ENCODE measurements around the gene PTBP3.
"Not testable (repeated sequence)": the region's sequence is repeated elsewhere in the genome, so short reads cannot be mapped to it uniquely, and the experiment has no call there.

The PTBP3 gene

DNA sequence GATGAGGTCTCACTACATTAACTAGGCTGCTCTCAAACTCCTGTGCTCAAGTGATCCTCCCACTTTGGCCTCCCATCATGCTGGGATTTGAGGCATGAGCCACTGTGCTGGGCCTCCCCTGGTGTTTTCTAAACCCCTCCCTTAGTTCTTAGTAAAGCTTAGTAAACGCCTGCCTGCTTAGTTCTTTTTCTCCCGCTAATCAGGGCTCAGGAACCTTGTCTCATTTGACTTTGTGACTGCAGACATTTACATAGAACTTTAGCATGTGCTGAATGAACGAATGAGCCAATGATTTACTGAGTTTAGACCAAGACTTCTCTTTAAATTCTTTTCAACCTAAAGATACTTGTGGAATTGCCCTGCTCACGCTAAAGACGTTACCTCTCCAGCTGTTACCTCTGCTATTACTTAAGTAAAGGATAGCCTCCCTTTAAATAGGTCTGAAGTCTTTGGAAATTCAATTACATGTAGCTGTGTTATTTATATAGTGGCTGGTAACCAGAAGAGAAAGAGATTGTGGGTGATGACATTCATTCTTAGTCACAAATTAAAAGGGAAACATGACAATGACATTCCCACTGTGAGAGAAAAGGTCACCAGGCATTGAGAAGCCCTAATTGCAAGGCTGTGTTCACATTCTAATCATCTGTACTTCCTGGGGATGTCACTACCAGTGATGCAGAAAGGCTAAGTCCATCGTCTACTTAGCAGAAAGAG is 139.7 kb downstream of the PTBP3 start:
- H3K4me2 ChIP-seq (ENCODE audit: low read length): no peak overlapping the region
- no peaks in the 10 kb centered on the region for H3K36me3 ChIP-seq (ENCODE audit: insufficient read depth, low read length)
- no peaks in the 10 kb centered on the region for H3K27me3 ChIP-seq (ENCODE audit: control insufficient read depth, insufficient read depth, low read length)
- H3K4me3 ChIP-seq (ENCODE audit: low read length): no peak overlapping the region
- H3K9me3 ChIP-seq (replicated peaks; ENCODE audit: low read length): no peaks in the 10 kb centered on the region
- no peaks in the 10 kb centered on the region for H3K4me1 ChIP-seq (ENCODE audit: control insufficient read depth, insufficient read depth, low read length)
- H3K9ac ChIP-seq (ENCODE audit: low read depth, low read length): no peak overlapping the region

DNA sequence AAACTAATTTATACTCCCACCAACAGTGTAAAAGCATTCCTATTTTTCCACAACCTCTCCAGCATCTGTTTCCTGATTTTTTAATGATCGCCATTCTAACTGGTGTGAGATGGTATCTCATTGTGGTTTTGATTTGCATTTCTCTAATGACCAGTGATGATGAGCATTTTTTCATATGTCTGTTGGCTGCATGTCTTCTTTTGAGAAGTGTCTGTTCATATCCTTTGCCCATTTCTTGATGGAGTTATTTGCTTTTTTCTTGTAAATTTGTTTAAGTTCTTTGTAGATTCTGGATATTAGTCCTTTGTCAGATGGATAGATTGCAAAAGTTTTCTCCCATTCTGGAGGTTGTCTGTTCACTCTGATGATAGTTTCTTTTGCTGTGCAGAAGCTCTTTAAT is 143.1 kb downstream of the PTBP3 start:
- H3K4me3 ChIP-seq (ENCODE audit: low read length); H3K27me3 ChIP-seq (ENCODE audit: control insufficient read depth, insufficient read depth, low read length); H3K9me3 ChIP-seq (replicated peaks; ENCODE audit: low read length); H3K9ac ChIP-seq (ENCODE audit: low read depth, low read length); H3K4me2 ChIP-seq (ENCODE audit: low read length); H3K4me1 ChIP-seq (ENCODE audit: control insufficient read depth, insufficient read depth, low read length); H3K36me3 ChIP-seq (ENCODE audit: insufficient read depth, low read length): not testable (repeated sequence)

DNA sequence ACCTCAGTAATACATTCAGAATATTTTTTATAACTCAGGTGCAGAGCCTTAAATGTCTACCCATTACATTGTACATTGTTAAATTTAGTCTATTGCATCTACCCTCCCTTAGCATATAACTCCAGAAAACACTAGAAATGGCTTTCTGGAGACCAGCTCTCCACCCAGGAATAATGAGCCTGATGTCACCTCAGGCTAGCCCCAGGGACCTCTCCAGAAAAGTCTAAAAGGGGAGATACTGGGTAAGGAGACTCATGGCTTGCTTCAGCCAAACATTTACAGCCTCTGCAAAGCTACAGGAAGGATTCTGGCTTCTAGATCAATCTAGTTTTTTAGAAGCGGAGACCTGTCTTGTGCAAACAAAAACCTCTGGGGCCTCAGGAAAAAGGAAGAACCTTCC is 144.5 kb downstream of the PTBP3 start:
- no peaks in the 10 kb centered on the region for H3K36me3 ChIP-seq (ENCODE audit: insufficient read depth, low read length)
- no peaks in the 10 kb centered on the region for H3K9me3 ChIP-seq (replicated peaks; ENCODE audit: low read length)
- H3K4me1 ChIP-seq (ENCODE audit: control insufficient read depth, insufficient read depth, low read length): no peaks in the 10 kb centered on the region
- H3K9ac ChIP-seq (ENCODE audit: low read depth, low read length): no peak overlapping the region
- no peak overlapping the region for H3K4me2 ChIP-seq (ENCODE audit: low read length)
- H3K4me3 ChIP-seq (ENCODE audit: low read length): no peak overlapping the region
- H3K27me3 ChIP-seq (ENCODE audit: control insufficient read depth, insufficient read depth, low read length): no peaks in the 10 kb centered on the region

DNA sequence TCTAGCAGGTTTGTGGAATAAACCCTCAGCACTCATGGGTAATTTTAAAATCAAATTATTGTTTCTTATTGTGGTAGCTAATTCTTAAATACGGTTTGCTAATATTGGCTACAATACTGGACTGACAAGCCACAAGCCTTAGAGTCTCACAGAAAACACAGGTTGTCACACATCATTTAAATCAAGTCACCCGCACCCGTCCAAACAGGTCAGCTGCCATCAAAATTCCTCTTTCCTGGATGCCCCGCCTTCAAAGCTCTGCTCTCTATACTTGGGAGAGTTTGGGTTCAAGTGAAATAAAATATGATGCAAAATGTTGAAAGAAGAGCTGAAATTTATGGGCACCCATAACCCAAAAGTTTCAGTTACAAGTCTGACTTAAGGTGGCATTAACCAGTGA is 146.0 kb downstream of the PTBP3 start:
- no peaks in the 10 kb centered on the region for H3K4me1 ChIP-seq (ENCODE audit: control insufficient read depth, insufficient read depth, low read length)
- H3K27me3 ChIP-seq (ENCODE audit: control insufficient read depth, insufficient read depth, low read length): no peaks in the 10 kb centered on the region
- H3K4me3 ChIP-seq (ENCODE audit: low read length): no peak overlapping the region
- H3K9ac ChIP-seq (ENCODE audit: low read depth, low read length): no peak overlapping the region
- H3K9me3 ChIP-seq (replicated peaks; ENCODE audit: low read length): no peaks in the 10 kb centered on the region
- no peak overlapping the region for H3K4me2 ChIP-seq (ENCODE audit: low read length)
- H3K36me3 ChIP-seq (ENCODE audit: insufficient read depth, low read length): no peaks in the 10 kb centered on the region

DNA sequence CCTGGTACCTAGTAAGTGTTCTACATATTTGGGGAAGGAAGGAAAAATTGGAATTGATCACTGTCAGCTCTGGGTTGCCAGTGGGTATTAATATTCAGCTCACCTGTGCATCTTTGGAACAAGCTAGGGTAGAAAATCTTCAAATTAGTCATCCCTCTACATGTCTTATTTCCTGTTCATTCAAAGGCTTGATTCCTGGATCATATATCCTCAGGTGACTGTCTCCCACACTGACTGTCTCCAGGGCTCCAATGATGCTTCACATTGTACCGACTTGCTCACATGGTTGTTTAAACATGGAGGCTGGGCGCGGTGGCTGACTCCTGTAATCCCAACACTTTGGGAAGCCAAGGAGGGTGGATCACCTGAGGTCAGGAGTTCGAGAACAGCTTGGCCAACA is 146.7 kb downstream of the PTBP3 start:
- Histone ChIP-seq H3K4me3 (ENCODE audit: low read length) (no peak overlapping the region), H3K9me3 (replicated peaks; ENCODE audit: low read length) (no peaks in the 10 kb centered on the region), H3K27me3 (ENCODE audit: control insufficient read depth, insufficient read depth, low read length) (no peaks in the 10 kb centered on the region), H3K9ac (ENCODE audit: low read depth, low read length) (no peak overlapping the region), H3K4me1 (ENCODE audit: control insufficient read depth, insufficient read depth, low read length) (no peaks in the 10 kb centered on the region), H3K4me2 (ENCODE audit: low read length) (no peak overlapping the region), H3K36me3 (ENCODE audit: insufficient read depth, low read length) (no peaks in the 10 kb centered on the region)

DNA sequence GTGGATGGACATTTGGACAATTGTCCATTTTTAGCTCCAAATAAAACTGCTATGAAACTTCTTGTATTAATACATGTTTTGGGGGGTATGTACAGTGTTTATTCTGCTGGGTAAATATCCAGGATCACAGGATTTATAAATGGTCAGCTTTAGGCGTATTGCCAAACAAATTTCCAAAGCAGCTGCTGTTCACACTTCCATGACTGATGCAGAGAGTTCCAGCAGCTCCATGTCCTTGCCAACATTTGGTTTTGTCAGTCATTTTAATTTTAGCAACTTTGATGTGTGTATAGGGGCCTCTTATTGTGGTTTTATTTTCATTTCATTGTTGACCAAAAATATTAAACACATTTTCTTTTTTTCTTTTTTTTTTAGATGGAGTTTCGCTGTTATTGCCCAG is 148.5 kb downstream of the PTBP3 start:
- H3K4me1 ChIP-seq (ENCODE audit: control insufficient read depth, insufficient read depth, low read length): no peaks in the 10 kb centered on the region
- H3K4me2 ChIP-seq (ENCODE audit: low read length): no peak overlapping the region
- H3K27me3 ChIP-seq (ENCODE audit: control insufficient read depth, insufficient read depth, low read length): no peaks in the 10 kb centered on the region
- no peaks in the 10 kb centered on the region for H3K9me3 ChIP-seq (replicated peaks; ENCODE audit: low read length)
- H3K4me3 ChIP-seq (ENCODE audit: low read length): no peak overlapping the region
- H3K36me3 ChIP-seq (ENCODE audit: insufficient read depth, low read length): no peaks in the 10 kb centered on the region
- H3K9ac ChIP-seq (ENCODE audit: low read depth, low read length): no peak overlapping the region

DNA sequence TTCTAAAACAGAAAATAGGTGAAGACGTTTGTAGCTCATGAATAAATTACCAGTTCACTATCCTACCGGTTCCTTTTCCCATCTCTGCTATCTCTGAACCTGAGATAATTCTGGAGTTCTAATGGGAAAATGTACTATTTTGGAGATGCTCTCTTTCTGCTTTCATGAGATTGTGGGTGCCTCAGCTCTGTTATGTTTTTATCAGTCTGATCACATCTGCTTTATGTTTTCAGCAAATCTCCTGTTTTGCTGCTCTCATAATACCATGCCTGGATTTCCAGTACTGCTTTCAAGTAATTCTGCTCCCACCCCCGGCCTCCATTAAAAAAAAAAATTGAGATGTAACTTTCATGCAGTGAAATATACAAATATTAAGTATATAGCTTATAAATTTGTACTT is 149.2 kb downstream of the PTBP3 start:
- Histone ChIP-seq H3K4me3 (ENCODE audit: low read length) (no peak overlapping the region), H3K4me1 (ENCODE audit: control insufficient read depth, insufficient read depth, low read length) (no peaks in the 10 kb centered on the region), H3K36me3 (ENCODE audit: insufficient read depth, low read length) (no peaks in the 10 kb centered on the region), H3K4me2 (ENCODE audit: low read length) (no peak overlapping the region), H3K27me3 (ENCODE audit: control insufficient read depth, insufficient read depth, low read length) (no peaks in the 10 kb centered on the region), H3K9ac (ENCODE audit: low read depth, low read length) (no peak overlapping the region), H3K9me3 (replicated peaks; ENCODE audit: low read length) (no peaks in the 10 kb centered on the region)

- H3K9me3 ChIP-seq (replicated peaks; ENCODE audit: low read length): no peaks in the 10 kb centered on the region
- H3K4me1 ChIP-seq (ENCODE audit: control insufficient read depth, insufficient read depth, low read length): no peaks in the 10 kb centered on the region
- H3K9ac ChIP-seq (ENCODE audit: low read depth, low read length): no peak overlapping the region
- H3K36me3 ChIP-seq (ENCODE audit: insufficient read depth, low read length): no peaks in the 10 kb centered on the region
- H3K4me2 ChIP-seq (ENCODE audit: low read length): no peak overlapping the region
- H3K4me3 ChIP-seq (ENCODE audit: low read length): no peak overlapping the region
- H3K27me3 ChIP-seq (ENCODE audit: control insufficient read depth, insufficient read depth, low read length): no peaks in the 10 kb centered on the region
Measured at GRCh38 chr9:112180387-112180881, 153.0 kb downstream of the PTBP3 start.

- Histone ChIP-seq H3K4me3 (ENCODE audit: low read length) (no peak overlapping the region), H3K27me3 (ENCODE audit: control insufficient read depth, insufficient read depth, low read length) (no peaks in the 10 kb centered on the region), H3K9me3 (replicated peaks; ENCODE audit: low read length) (no peaks in the 10 kb centered on the region), H3K36me3 (ENCODE audit: insufficient read depth, low read length) (no peaks in the 10 kb centered on the region), H3K4me2 (ENCODE audit: low read length) (no peak overlapping the region), H3K9ac (ENCODE audit: low read depth, low read length) (no peak overlapping the region), H3K4me1 (ENCODE audit: control insufficient read depth, insufficient read depth, low read length) (no peaks in the 10 kb centered on the region)
Measured at GRCh38 chr9:112179816-112180215, 153.6 kb downstream of the PTBP3 start.

- Histone ChIP-seq H3K27me3 (ENCODE audit: control insufficient read depth, insufficient read depth, low read length) (no peaks in the 10 kb centered on the region), H3K4me1 (ENCODE audit: control insufficient read depth, insufficient read depth, low read length) (peaks cover 8% of the 10 kb centered on the region)
Measured at GRCh38 chr9:112176524-112176923, 156.9 kb downstream of the PTBP3 start.

GRCh38 chr9:112175796-112176315 is 157.6 kb downstream of the PTBP3 start:
- H3K9ac ChIP-seq (ENCODE audit: low read depth, low read length): no peak overlapping the region
- H3K27me3 ChIP-seq (ENCODE audit: control insufficient read depth, insufficient read depth, low read length): no peaks in the 10 kb centered on the region
- no peaks in the 10 kb centered on the region for H3K36me3 ChIP-seq (ENCODE audit: insufficient read depth, low read length)
- H3K4me3 ChIP-seq (ENCODE audit: low read length): peak overlapping the region; percentile 76
- peak overlapping the region; percentile 85 for H3K4me2 ChIP-seq (ENCODE audit: low read length)
- no peaks in the 10 kb centered on the region for H3K9me3 ChIP-seq (replicated peaks; ENCODE audit: low read length)
- H3K4me1 ChIP-seq (ENCODE audit: control insufficient read depth, insufficient read depth, low read length): peaks cover 8% of the 10 kb centered on the region

More at GRCh38 chr9:112176524-112176923, 156.9 kb downstream of the PTBP3 start:
- Histone ChIP-seq H3K9me3 (replicated peaks; ENCODE audit: low read length) (no peaks in the 10 kb centered on the region), H3K4me2 (ENCODE audit: low read length) (no peak overlapping the region), H3K9ac (ENCODE audit: low read depth, low read length) (no peak overlapping the region), H3K4me3 (ENCODE audit: low read length) (no peak overlapping the region), H3K36me3 (ENCODE audit: insufficient read depth, low read length) (no peaks in the 10 kb centered on the region)

Data from skeletal muscle satellite cell (primary cell).